B cell (primary cell): ENCODE results near the gene XYLT2. TPM values are rescaled to one million over a fixed set of nuclear protein-coding genes. Genes with fewer than 3 reads are reported as not detected.

ENCODE experiments used
- ATAC-seq: fragments of 200-7000 bp; cut with Tn5 transposase; one replicate; pipeline ENCODE4 v1.10.0; 2021; ENCODE audit warnings: low read depth, mild to moderate bottlenecking, moderate number of reproducible peaks, moderate library complexity
- CTCF ChIA-PET: fragments of 350-600 bp; sonication (Branson Sonifier 250); formaldehyde crosslinking; loops from one replicate; lab custom pipeline; 2021; ENCODE audit warnings: antibody characterized with exemption, inconsistent platforms; lab: Charles Lee
- POLR2A ChIA-PET: fragments of 350-600 bp; sonication (Branson Sonifier 250); formaldehyde crosslinking; loops from one replicate; lab custom pipeline; 2021; ENCODE audit warnings: antibody characterized with exemption; lab: Charles Lee
- DNase-seq: peaks from one replicate; pipeline ENCODE4 v3.0.0; 2013
- H2AFZ ChIP-seq: 2 replicates; pipeline ENCODE4 v1.6.1; 2012; ENCODE audit warnings: mild to moderate bottlenecking, low read depth, low read length; ENCODE audit not compliant: insufficient read depth, poor library complexity, severe bottlenecking
- H3K27ac ChIP-seq, 2 donors: 1 replicate in 1 of 2; 2 replicates in 1 of 2; pipeline ENCODE4 v1.5.1; 2012 to 2013; ENCODE audit warnings: low read length in 2 of 2, mild to moderate bottlenecking in 2 of 2, moderate library complexity in 1 of 2
- H3K27me3 ChIP-seq, 4 experiments: fragments of 200-600 bp in 1 of 4; sonication (generic) in 1 of 4; replicated peaks in 1 of 4; 1 replicate in 2 of 4; 2 replicates in 2 of 4; pipeline versions ENCODE4 v1.6.1 to v1.7.0; 2013 to 2016; ENCODE audit warnings: low read length in 3 of 4, mild to moderate bottlenecking in 2 of 4, mixed read lengths in 1 of 4, moderate library complexity in 1 of 4; ENCODE audit not compliant: insufficient read depth in 4 of 4, control insufficient read depth in 3 of 4; ENCODE audit errors: control extremely low read depth in 1 of 4
- H3K36me3 ChIP-seq, 2 experiments: replicated peaks in 1 of 2; 1 replicate in 1 of 2; 2 replicates in 1 of 2; pipeline versions ENCODE4 v1.6.1 to v1.7.1; 2013; ENCODE audit warnings: low read length in 1 of 2; ENCODE audit not compliant: insufficient read depth in 2 of 2, control insufficient read depth in 1 of 2; ENCODE audit errors: control extremely low read depth in 1 of 2, extremely low read depth in 1 of 2
- H3K4me1 ChIP-seq, 2 donors: fragments of 200-600 bp in 1 of 2; sonication (generic) in 1 of 2; 1 replicate in 1 of 2; 2 replicates in 1 of 2; pipeline versions ENCODE4 v1.5.1 to v1.6.1; 2013 to 2017; ENCODE audit warnings: low read length in 2 of 2; ENCODE audit not compliant: control insufficient read depth in 2 of 2, insufficient read depth in 2 of 2
- H3K4me2 ChIP-seq: replicated peaks from 2 replicates; pipeline ENCODE3; 2012; ENCODE audit warnings: mild to moderate bottlenecking, low read depth, low read length; ENCODE audit not compliant: poor library complexity, severe bottlenecking
- H3K4me3 ChIP-seq, 5 experiments: fragments of 200-600 bp in 1 of 5; sonication (generic) in 1 of 5; 1 replicate in 3 of 5; 2 replicates in 2 of 5; pipeline versions ENCODE4 v1.5.1 to v1.7.0; 2011 to 2016; ENCODE audit warnings: low read length in 4 of 5, mild to moderate bottlenecking in 4 of 5, low read depth in 2 of 5, control low read depth in 1 of 5, moderate library complexity in 1 of 5; ENCODE audit not compliant: insufficient read depth in 1 of 5; ENCODE audit errors: control extremely low read depth in 1 of 5, extremely low read depth in 1 of 5
- H3K79me2 ChIP-seq: fragments of 200-600 bp; sonication (generic); one replicate; pipeline ENCODE4 v1.6.0; 2016; ENCODE audit warnings: low read length; ENCODE audit not compliant: control insufficient read depth, insufficient read depth
- H3K9ac ChIP-seq: fragments of 200-600 bp; sonication (generic); 2 replicates; pipeline ENCODE4 v1.6.1; 2017; ENCODE audit warnings: mild to moderate bottlenecking, low read length, moderate library complexity
- H3K9me3 ChIP-seq, 3 donors: one replicate each; pipeline versions ENCODE4 v1.6.1 to v1.7.1; 2013; ENCODE audit warnings: low read length in 2 of 3; ENCODE audit not compliant: control insufficient read depth in 2 of 3, insufficient read depth in 1 of 3; ENCODE audit errors: control extremely low read depth in 1 of 3
- H4K20me1 ChIP-seq: 2 replicates; pipeline ENCODE4 v1.6.0; 2012; ENCODE audit warnings: mild to moderate bottlenecking, low read length; ENCODE audit not compliant: insufficient read depth, control insufficient read depth, poor library complexity, severe bottlenecking
- H3K27ac Mint-ChIP-seq: one replicate; pipeline ENCODE4 v1.8.0; 2021; ENCODE audit warnings: mixed read lengths
- H3K27me3 Mint-ChIP-seq: one replicate; pipeline ENCODE4 v1.8.0; 2021; ENCODE audit warnings: mixed read lengths
- H3K4me1 Mint-ChIP-seq: one replicate; pipeline ENCODE4 v1.8.0; 2021; ENCODE audit warnings: mixed read lengths
- H3K4me3 Mint-ChIP-seq: one replicate; pipeline ENCODE4 v1.8.0; 2021; ENCODE audit warnings: mixed read lengths
- H3K9me3 Mint-ChIP-seq: one replicate; pipeline ENCODE4 v1.8.0; 2022; ENCODE audit warnings: mixed read lengths; ENCODE audit not compliant: insufficient read depth
- EZH2 ChIP-seq: IDR thresholded peaks from 2 replicates; pipeline ENCODE4 v1.6.1; 2012; ENCODE audit warnings: borderline replicate concordance, low read depth, mild to moderate bottlenecking, moderate library complexity, low read length; ENCODE audit not compliant: insufficient read depth, poor library complexity, severe bottlenecking
- WGBS: methylation state at CpG from one replicate; pipeline ENCODE4 v1.1.5; 2013; ENCODE audit warnings: missing lambda C conversion rate; ENCODE audit not compliant: insufficient coverage; 5-methylcytosine and 5-hydroxymethylcytosine counted together
- intact Hi-C: fragments of 100-400 bp; cut with micrococcal nuclease; formaldehyde crosslinking; loops from one replicate; pipeline ENCODE4 v1.10.0; 2022
- polyA plus RNA-seq: library from polyadenylated mRNA; depleted of rRNA; stranded (reverse); fragments of >200 nt; gene quantifications from 2 replicates; pipeline ENCODE4 v1.2.3, GENCODE V29; 2012
- total RNA-seq, 2 donors: library from RNA; stranded (reverse); fragments of 120-200 nt in 1 of 2; gene quantifications; 1 replicate in 1 of 2; 2 replicates in 1 of 2; pipeline versions ENCODE4 v1.2.3 to v1.2.4, GENCODE V29; 2013 to 2022
- TF ChIP-seq, protein P1 (sequence below): fragments of 200-600 bp; IDR thresholded peaks from one replicate; pipeline ENCODE4 v1.8.0; 2022; ENCODE audit warnings: antibody characterized with exemption, mild to moderate bottlenecking

Gene XYLT2
- total and polyA plus RNA-seq, 2 donors (not counting 1 experiment from before 2014, with no cell fraction given): 21.5 to 29.9 TPM

DNA sequence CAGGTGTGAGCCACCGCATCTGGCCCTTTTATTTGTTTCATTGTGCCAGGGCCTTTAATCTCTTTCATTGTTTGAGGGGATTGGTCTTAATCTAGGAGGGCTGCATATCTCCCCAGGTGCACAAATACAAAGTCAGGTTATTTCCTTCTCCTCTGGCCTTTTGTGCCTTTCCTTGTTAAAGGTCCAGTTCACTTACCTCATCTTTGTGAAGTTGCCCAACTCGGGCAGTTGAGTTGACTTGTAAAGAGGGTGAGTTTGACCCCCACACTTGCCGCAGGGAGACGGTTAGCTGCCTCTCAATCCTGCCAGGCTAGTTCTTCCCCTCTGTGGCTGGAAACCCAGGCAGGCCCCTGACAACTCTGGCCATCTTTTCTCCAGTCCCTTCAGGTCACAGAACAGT is 38.3 kb upstream of the XYLT2 start:
- peaks cover 36% of the 10 kb centered on the region for H3K27me3 Mint-ChIP-seq
- H3K9me3 Mint-ChIP-seq: no peaks in the 10 kb centered on the region
- Histone ChIP-seq H3K4me3 (no peak overlapping the region), H4K20me1 (no peaks in the 10 kb centered on the region), H3K9ac (no peak overlapping the region), H3K36me3 (no peaks in the 10 kb centered on the region), H3K27me3 (peaks cover 0 to 19% (median 8%) of the 10 kb centered on the region in 4 experiments), H2AFZ (no peak overlapping the region), H3K4me2 (no peak overlapping the region), H3K9me3 (no peaks in the 10 kb centered on the region), H3K4me1 (no peaks in the 10 kb centered on the region), H3K27ac (no peak overlapping the region), H3K79me2 (no peaks in the 10 kb centered on the region)
- WGBS: 100% methylated on average over 2 of the region's 4 CpGs
- H3K4me1 Mint-ChIP-seq: peaks cover 1% of the 10 kb centered on the region
- ChIA-PET CTCF (interaction anchor here (1.5 kb wide), 1 partner anchor 214 kb away, joined by 5 read pairs; no protein-coding TSS in a partner anchor), POLR2A (no interaction called here)
- TF ChIP-seq EZH2: no peak
- TF ChIP-seq, protein P1, sequence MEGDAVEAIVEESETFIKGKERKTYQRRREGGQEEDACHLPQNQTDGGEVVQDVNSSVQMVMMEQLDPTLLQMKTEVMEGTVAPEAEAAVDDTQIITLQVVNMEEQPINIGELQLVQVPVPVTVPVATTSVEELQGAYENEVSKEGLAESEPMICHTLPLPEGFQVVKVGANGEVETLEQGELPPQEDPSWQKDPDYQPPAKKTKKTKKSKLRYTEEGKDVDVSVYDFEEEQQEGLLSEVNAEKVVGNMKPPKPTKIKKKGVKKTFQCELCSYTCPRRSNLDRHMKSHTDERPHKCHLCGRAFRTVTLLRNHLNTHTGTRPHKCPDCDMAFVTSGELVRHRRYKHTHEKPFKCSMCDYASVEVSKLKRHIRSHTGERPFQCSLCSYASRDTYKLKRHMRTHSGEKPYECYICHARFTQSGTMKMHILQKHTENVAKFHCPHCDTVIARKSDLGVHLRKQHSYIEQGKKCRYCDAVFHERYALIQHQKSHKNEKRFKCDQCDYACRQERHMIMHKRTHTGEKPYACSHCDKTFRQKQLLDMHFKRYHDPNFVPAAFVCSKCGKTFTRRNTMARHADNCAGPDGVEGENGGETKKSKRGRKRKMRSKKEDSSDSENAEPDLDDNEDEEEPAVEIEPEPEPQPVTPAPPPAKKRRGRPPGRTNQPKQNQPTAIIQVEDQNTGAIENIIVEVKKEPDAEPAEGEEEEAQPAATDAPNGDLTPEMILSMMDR: no peak
- ATAC-seq (no peak), DNase-seq (no peak)
- no peak overlapping the region for H3K27ac Mint-ChIP-seq
- no peak overlapping the region for H3K4me3 Mint-ChIP-seq
- intact Hi-C loops: no loop called here

DNA sequence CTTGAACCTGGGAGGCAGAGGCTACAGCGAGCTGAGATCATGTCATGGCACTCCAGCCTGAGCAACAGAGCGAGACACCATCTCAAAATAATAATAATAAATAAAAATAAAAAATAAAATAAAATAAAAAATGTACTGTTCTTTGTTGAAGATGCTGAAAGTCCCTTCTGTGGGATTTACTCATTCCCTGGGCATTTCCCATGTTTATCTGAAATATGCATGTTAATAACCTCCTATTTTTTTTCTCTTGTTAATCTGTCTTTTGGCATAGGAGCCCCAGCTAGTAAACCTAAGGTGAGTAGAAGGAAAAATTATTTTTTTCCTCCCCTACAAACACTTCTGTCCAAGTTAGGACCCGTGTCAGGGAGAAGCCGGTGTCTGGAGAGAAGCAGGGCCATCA is 37.3 kb upstream of the XYLT2 start:
- no peak overlapping the region for H3K27ac ChIP-seq
- H3K9ac ChIP-seq: no peak overlapping the region
- CTCF ChIA-PET: interaction anchor here (1.0 kb wide), 1 partner anchor 10 kb away, joined by 3 read pairs; no protein-coding TSS in a partner anchor
- Mint-ChIP-seq H3K9me3 (no peaks in the 10 kb centered on the region), H3K4me1 (peaks cover 1% of the 10 kb centered on the region), H3K27ac (no peak overlapping the region), H3K27me3 (peaks cover 46% of the 10 kb centered on the region), H3K4me3 (no peak overlapping the region)
- no peak for DNase-seq
- peaks cover 0 to 25% (median 7%) of the 10 kb centered on the region in 4 experiments for H3K27me3 ChIP-seq
- TF ChIP-seq EZH2: no peak
- TF ChIP-seq, protein P1: no peak
- no peaks in the 10 kb centered on the region for H3K9me3 ChIP-seq
- H3K4me3 ChIP-seq: no peak overlapping the region
- H3K79me2 ChIP-seq: no peaks in the 10 kb centered on the region
- H2AFZ ChIP-seq: no peak overlapping the region
- no peak overlapping the region for H3K4me2 ChIP-seq
- POLR2A ChIA-PET: interaction anchor here (0.6 kb wide), 1 partner anchor 114 kb away, joined by 8 read pairs; no protein-coding TSS in a partner anchor
- no peaks in the 10 kb centered on the region for H3K36me3 ChIP-seq
- no peak for ATAC-seq
- no CpG with 5 or more reads among the region's 4 CpGs for WGBS
- no peaks in the 10 kb centered on the region for H4K20me1 ChIP-seq
- intact Hi-C loops: no loop called here
- H3K4me1 ChIP-seq: no peaks in the 10 kb centered on the region
